OCI-LY1 (cell line): Measurements from ENCODE around the gene PBX1.

Experiments
- H2AFZ ChIP-seq: fragments of 200-600 bp; sonication (generic), shearing (Covaris generic); 2 replicates; pipeline ENCODE4 v1.6.0; 2014; ENCODE audit warnings: antibody characterized with exemption, mild to moderate bottlenecking, low read length
- H3F3A ChIP-seq: fragments of 200-600 bp; sonication (generic), shearing (Covaris generic); 2 replicates; pipeline ENCODE4 v1.6.0; 2014; ENCODE audit warnings: mild to moderate bottlenecking, antibody characterized with exemption, low read length, moderate library complexity; ENCODE audit not compliant: insufficient read depth
- H3K27ac ChIP-seq: fragments of 200-600 bp; sonication (generic); 2 replicates; pipeline ENCODE4 v1.5.1; 2014; ENCODE audit warnings: low read length, mixed run types, mild to moderate bottlenecking, low read depth; ENCODE audit not compliant: poor library complexity, severe bottlenecking
- H3K27me3 ChIP-seq: fragments of 200-600 bp; sonication (generic); 2 replicates; pipeline ENCODE4 v1.6.0; 2014; ENCODE audit warnings: antibody characterized with exemption, mild to moderate bottlenecking, low read length, moderate library complexity; ENCODE audit not compliant: insufficient read depth
- H3K36me3 ChIP-seq: fragments of 200-600 bp; sonication (generic); 2 replicates; pipeline ENCODE4 v1.6.1; 2014; ENCODE audit warnings: mild to moderate bottlenecking, antibody characterized with exemption, low read length, moderate library complexity, mixed read lengths; ENCODE audit not compliant: insufficient read depth
- H3K4me1 ChIP-seq: fragments of 200-600 bp; sonication (generic); 2 replicates; pipeline ENCODE4 v1.5.1; 2014; ENCODE audit warnings: mild to moderate bottlenecking, low read length, moderate library complexity; ENCODE audit not compliant: insufficient read depth, severe bottlenecking
- H3K4me2 ChIP-seq: fragments of 200-600 bp; sonication (generic), shearing (Covaris generic); 2 replicates; pipeline ENCODE4 v1.6.1; 2014; ENCODE audit warnings: low read length
- H3K4me3 ChIP-seq: fragments of 200-600 bp; sonication (generic); 2 replicates; pipeline ENCODE4 v1.5.1; 2014; ENCODE audit warnings: low read length, low read depth, mild to moderate bottlenecking, mixed read lengths; ENCODE audit not compliant: poor library complexity, severe bottlenecking
- H3K79me2 ChIP-seq: fragments of 200-600 bp; shearing (Covaris generic); 2 replicates; pipeline ENCODE4 v1.6.1; 2016; ENCODE audit warnings: mixed run types, low read length, mixed read lengths; ENCODE audit not compliant: insufficient read depth
- H3K9ac ChIP-seq: fragments of 200-600 bp; sonication (generic), shearing (Covaris generic); 2 replicates; pipeline ENCODE4 v1.6.1; 2014; ENCODE audit warnings: mild to moderate bottlenecking, low read length, mixed read lengths
- H3K9me2 ChIP-seq: fragments of 200-600 bp; sonication (generic), shearing (Covaris generic); 2 replicates; pipeline ENCODE4 v1.6.1; 2014; ENCODE audit warnings: low read depth, mild to moderate bottlenecking, low read length, mixed read lengths
- H3K9me3 ChIP-seq: fragments of 200-600 bp; shearing (Covaris generic); 2 replicates; pipeline ENCODE4 v1.6.1; 2014; ENCODE audit warnings: low read length, mixed read lengths
- H4K20me1 ChIP-seq: fragments of 200-600 bp; sonication (generic), shearing (Covaris generic); 2 replicates; pipeline ENCODE4 v1.6.0; 2016; ENCODE audit warnings: mild to moderate bottlenecking, low read length; ENCODE audit not compliant: insufficient read depth
- CTCF ChIP-seq: fragments of 200-600 bp; sonication (generic), shearing (Covaris generic); IDR thresholded peaks from 2 replicates; pipeline ENCODE4 v1.5.1; 2017; ENCODE audit warnings: mild to moderate bottlenecking, antibody characterized with exemption, low read length, moderate library complexity, mixed read lengths
- EZH2 ChIP-seq: fragments of 200-600 bp; sonication (generic), shearing (Covaris generic); IDR thresholded peaks from 2 replicates; pipeline ENCODE4 v1.8.0; 2017; ENCODE audit warnings: borderline replicate concordance, mixed run types, mild to moderate bottlenecking, antibody characterized with exemption, low read length, moderate library complexity, mixed read lengths

PBX1 gene

GRCh38 chr1:164813776-164814175 lies 254.8 kb downstream of the PBX1 start:
- Histone ChIP-seq H3F3A (no peaks in the 10 kb centered on the region), H4K20me1 (no peaks in the 10 kb centered on the region), H3K4me3 (no peak overlapping the region), H3K4me2 (no peak overlapping the region), H3K27me3 (no peaks in the 10 kb centered on the region), H3K27ac (no peak overlapping the region), H3K9me3 (no peaks in the 10 kb centered on the region), H3K9ac (no peak overlapping the region), H3K36me3 (no peaks in the 10 kb centered on the region), H3K4me1 (no peaks in the 10 kb centered on the region), H2AFZ (no peak overlapping the region), H3K9me2 (no peaks in the 10 kb centered on the region), H3K79me2 (no peaks in the 10 kb centered on the region)
- TF ChIP-seq EZH2 (no peak), CTCF (no peak)

GRCh38 chr1:164821648-164822047 lies 262.7 kb downstream of the PBX1 start:
- H4K20me1 ChIP-seq = no peaks in the 10 kb centered on the region

GRCh38 chr1:164823486-164824279 lies 264.7 kb downstream of the PBX1 start:
- Histone ChIP-seq H3F3A (no peaks in the 10 kb centered on the region), H3K27me3 (0 out of 2 replicates have a peak, but pooled peaks cover 5% of the 10 kb centered on the region), H3K27ac (no peak overlapping the region), H3K4me2 (no peak overlapping the region), H3K9ac (no peak overlapping the region), H4K20me1 (no peaks in the 10 kb centered on the region), H2AFZ (no peak overlapping the region), H3K4me1 (no peaks in the 10 kb centered on the region), H3K9me3 (no peaks in the 10 kb centered on the region), H3K9me2 (no peaks in the 10 kb centered on the region), H3K79me2 (no peaks in the 10 kb centered on the region), H3K36me3 (no peaks in the 10 kb centered on the region), H3K4me3 (no peak overlapping the region)
- TF ChIP-seq CTCF (no peak), EZH2 (no peak)

More at GRCh38 chr1:164821648-164822047, 262.7 kb downstream of the PBX1 start:
- Histone ChIP-seq H3K4me1 (no peaks in the 10 kb centered on the region), H3K36me3 (no peaks in the 10 kb centered on the region), H3K9ac (no peak overlapping the region), H3K27ac (no peak overlapping the region), H3K79me2 (no peaks in the 10 kb centered on the region), H3F3A (no peaks in the 10 kb centered on the region), H3K4me3 (no peak overlapping the region), H2AFZ (no peak overlapping the region), H3K9me3 (no peaks in the 10 kb centered on the region), H3K27me3 (0 out of 2 replicates have a peak, but pooled peaks cover 5% of the 10 kb centered on the region), H3K4me2 (no peak overlapping the region), H3K9me2 (no peaks in the 10 kb centered on the region)
- no peak for TF ChIP-seq EZH2
- TF ChIP-seq CTCF = no peak
